ENCODE measurements around the gene USP21. TPM values are rescaled to one million over a fixed set of nuclear protein-coding genes. Genes with fewer than 3 reads are reported as not detected.

USP21 gene
- total RNA-seq, 1 donor from 2014 or later, result 38.1 TPM

DNA sequence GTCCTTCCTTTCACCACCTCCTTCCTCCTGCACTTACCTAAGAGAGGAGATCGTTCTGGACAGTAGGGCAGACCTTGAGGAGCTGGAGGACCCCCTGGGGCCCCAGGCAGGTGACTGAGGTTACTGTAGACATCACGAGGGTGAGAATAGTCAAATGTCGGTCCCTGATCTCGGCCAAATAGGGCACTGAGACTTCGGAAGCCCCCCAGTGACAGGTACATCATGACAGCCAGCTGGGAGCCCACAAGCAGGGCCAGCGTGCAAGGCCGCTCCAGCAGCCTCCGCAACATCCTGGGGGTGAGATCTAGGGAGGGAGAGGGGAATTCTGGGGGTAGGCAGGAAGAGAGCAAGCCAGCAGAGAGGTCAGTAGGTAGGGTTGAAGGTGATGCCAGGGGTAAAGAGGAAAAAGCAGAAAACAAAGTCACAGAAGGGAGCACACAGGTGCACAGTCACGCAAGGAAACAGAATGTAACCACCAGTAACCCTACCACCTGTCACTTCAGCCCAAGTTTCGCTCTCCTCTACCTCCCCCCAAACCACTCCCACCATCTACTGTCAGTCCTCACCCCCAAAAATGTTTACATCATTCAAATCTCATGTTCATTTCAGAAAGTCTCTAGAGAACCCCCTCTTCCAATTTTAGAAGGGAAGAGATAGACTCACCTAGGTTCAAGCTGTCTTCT is 16.6 kb downstream of the USP21 start:
- Mint-ChIP-seq H3K27ac (peak overlapping the region; percentile 99), H3K36me3 (ENCODE audit: low read depth) (peaks cover 57% of the 10 kb centered on the region), H3K9me3 (no peaks in the 10 kb centered on the region), H3K4me3 (peak overlapping the region; percentile 99), H3K27me3 (no peaks in the 10 kb centered on the region), H3K4me1 (peaks cover 53% of the 10 kb centered on the region)
- ATAC-seq (ENCODE audit: low read depth), result no peak
- ChIA-PET POLR2A (interaction anchor here (1.0 to 4.3 kb wide), 10 partner anchors 10 to 469 kb away, joined by 3 to 42 read pairs (median 6); partner anchors contain the start of genes DEDD, NDUFS2, PPOX and UFC1), CTCF (interaction anchor here (0.8 to 2.8 kb wide), 3 partner anchors 10 to 206 kb away, joined by 3 to 18 read pairs (median 7); partner anchors contain the start of gene PPOX)
- DNase-seq, result no peak
- TF ChIP-seq, protein P1, sequence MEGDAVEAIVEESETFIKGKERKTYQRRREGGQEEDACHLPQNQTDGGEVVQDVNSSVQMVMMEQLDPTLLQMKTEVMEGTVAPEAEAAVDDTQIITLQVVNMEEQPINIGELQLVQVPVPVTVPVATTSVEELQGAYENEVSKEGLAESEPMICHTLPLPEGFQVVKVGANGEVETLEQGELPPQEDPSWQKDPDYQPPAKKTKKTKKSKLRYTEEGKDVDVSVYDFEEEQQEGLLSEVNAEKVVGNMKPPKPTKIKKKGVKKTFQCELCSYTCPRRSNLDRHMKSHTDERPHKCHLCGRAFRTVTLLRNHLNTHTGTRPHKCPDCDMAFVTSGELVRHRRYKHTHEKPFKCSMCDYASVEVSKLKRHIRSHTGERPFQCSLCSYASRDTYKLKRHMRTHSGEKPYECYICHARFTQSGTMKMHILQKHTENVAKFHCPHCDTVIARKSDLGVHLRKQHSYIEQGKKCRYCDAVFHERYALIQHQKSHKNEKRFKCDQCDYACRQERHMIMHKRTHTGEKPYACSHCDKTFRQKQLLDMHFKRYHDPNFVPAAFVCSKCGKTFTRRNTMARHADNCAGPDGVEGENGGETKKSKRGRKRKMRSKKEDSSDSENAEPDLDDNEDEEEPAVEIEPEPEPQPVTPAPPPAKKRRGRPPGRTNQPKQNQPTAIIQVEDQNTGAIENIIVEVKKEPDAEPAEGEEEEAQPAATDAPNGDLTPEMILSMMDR (IDR thresholded peaks at IDR 0.05), result no peak
- intact Hi-C loops (cut with micrococcal nuclease), result no loop called here

DNA sequence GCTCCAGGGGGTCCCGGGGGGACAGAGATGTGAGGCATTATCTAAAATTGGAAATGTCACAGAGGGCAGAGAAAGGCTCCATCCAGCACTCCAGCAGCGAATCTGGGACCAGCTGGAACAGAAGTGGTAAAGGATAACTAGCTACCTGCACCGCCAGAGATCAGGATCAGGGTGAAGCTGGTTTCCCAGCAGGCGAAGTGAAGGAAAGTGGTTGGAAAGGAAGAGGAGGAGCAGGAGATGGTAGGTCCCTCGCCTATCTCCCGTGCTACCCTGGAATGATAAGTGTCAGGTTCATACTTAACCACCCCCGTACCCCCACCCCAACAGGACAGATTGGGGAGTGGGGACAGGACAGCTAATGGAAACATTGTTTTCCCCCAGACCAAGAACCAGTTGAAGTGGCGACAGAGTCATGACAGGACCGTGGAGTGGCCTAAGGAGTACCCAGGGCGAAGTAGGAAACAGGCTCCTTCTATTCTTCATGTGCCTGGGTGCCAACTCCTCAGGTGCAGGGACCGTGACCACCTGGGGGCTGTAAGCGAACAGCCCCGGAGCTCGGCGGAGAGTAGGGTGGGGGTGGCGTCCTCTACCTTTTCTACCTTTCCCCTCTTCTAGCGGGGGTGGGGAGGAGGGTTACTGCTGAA is 17.3 kb downstream of the USP21 start:
- no peak for ATAC-seq (ENCODE audit: low read depth)

DNA sequence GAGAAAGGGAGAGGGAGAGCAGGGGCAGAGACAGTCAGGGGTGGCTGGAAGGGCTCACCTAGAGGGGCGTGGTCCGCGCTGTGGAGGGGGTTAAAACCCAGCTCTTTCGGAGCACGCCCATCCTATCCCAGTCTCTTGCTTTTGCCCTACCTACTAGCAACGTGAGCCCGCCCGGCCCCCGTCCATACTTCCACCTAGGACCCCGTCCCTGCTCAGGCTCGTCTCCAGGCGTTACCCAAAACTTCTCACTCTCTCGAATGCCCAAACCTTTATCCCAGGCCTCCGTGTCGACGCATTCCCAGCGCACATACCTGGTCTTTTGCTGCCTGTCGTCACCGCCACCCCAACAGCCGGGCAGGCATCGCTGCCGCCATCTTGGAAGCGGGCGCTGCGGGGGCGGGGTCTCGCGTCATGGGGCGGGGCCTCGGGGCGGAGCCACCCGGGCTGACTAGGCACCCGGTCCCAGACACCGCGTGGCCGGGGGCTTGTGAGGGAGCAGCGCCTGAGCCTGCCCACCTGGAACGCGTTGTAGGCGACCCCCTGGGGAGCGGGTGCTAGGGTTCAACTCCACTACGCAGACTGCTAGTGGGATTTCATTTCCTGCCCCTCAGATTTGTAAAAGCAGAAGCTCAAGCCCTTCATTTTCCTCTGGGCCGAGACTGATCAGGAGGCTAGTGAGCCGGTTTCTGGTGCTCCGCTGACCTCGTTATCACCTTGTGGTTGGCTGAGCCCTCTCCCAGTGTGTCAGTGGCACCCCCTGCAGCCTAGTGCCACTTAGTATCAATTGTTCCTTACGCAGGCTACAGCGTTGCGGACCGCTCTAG is 18.0 kb downstream of the USP21 start, which contains the start of gene B4GALT3:
TSS of gene B4GALT3 (minus strand) at position 396 of the 824 bp plus-strand sequence. CDS start 1,447 bp downstream, outside the sequence.
- TF ChIP-seq, protein P1 (IDR thresholded peaks at IDR 0.05), result no peak
- peak within 1 kb of the TSS; percentile 99 for H3K4me3 Mint-ChIP-seq
- peak within 1 kb of the TSS; percentile 99 for H3K27ac Mint-ChIP-seq
- H3K9me3 Mint-ChIP-seq, result no peaks in the 10 kb centered on the region
- peaks cover 64% of the 10 kb centered on the region for H3K4me1 Mint-ChIP-seq
- intact Hi-C loops (cut with micrococcal nuclease), result loop anchor here (1.0 kb wide), 5 partner anchors 8 to 48 kb away; partner anchors contain the start of genes DEDD and PPOX
- POLR2A ChIA-PET, result interaction anchor here (0.6 to 4.3 kb wide), 21 partner anchors 9 to 470 kb away, joined by 3 to 42 read pairs (median 5); partner anchors contain the start of genes DEDD, F11R, NDUFS2 and PPOX
- H3K27me3 Mint-ChIP-seq, result no peaks in the 10 kb centered on the region
- ATAC-seq (ENCODE audit: low read depth) (peak; percentile 90), DNase-seq (peak; percentile 99)
- peaks cover 42% of the 10 kb centered on the region for H3K36me3 Mint-ChIP-seq (ENCODE audit: low read depth)
- CTCF ChIA-PET, result interaction anchor here (0.6 to 2.8 kb wide), 6 partner anchors 9 to 205 kb away, joined by 3 to 18 read pairs (median 4); partner anchors contain the start of gene PPOX

More for the DNA sequence above, 17.3 kb downstream of the USP21 start:
- Mint-ChIP-seq H3K4me1 (peaks cover 57% of the 10 kb centered on the region), H3K27me3 (no peaks in the 10 kb centered on the region), H3K9me3 (no peaks in the 10 kb centered on the region), H3K27ac (peak overlapping the region; percentile 99), H3K36me3 (ENCODE audit: low read depth) (peaks cover 50% of the 10 kb centered on the region), H3K4me3 (peak overlapping the region; percentile 99)
- intact Hi-C loops (cut with micrococcal nuclease), result loop anchor here (1.0 kb wide), 5 partner anchors 9 to 49 kb away; partner anchors contain the start of genes DEDD and PPOX
- POLR2A ChIA-PET, result interaction anchor here (0.6 to 4.3 kb wide), 15 partner anchors 10 to 469 kb away, joined by 3 to 42 read pairs (median 6); partner anchors contain the start of genes DEDD, NDUFS2, PPOX and TOMM40L
- CTCF ChIA-PET, result interaction anchor here (0.8 to 2.8 kb wide), 3 partner anchors 11 to 205 kb away, joined by 3 to 18 read pairs (median 7); partner anchors contain the start of gene PPOX
- TF ChIP-seq, protein P1 (IDR thresholded peaks at IDR 0.05), result no peak
- no peak for DNase-seq

- Mint-ChIP-seq H3K27me3 (no peaks in the 10 kb centered on the region), H3K9me3 (no peaks in the 10 kb centered on the region), H3K27ac (peak overlapping the region; percentile 99), H3K36me3 (ENCODE audit: low read depth) (peaks cover 37% of the 10 kb centered on the region), H3K4me1 (peaks cover 67% of the 10 kb centered on the region), H3K4me3 (peak overlapping the region; percentile 99)
- intact Hi-C loops (cut with micrococcal nuclease), result loop anchor here (1.0 kb wide), 5 partner anchors 7 to 47 kb away; partner anchors contain the start of genes DEDD and PPOX
- TF ChIP-seq, protein P1 (IDR thresholded peaks at IDR 0.05), result no peak
- CTCF ChIA-PET, result interaction anchor here (1.0 to 2.8 kb wide), 3 partner anchors 8 to 181 kb away, joined by 3 to 18 read pairs (median 4); partner anchors contain the start of gene PPOX
- ATAC-seq (ENCODE audit: low read depth) (no peak), DNase-seq (no peak)
- POLR2A ChIA-PET, result interaction anchor here (0.6 to 4.3 kb wide), 16 partner anchors 8 to 222 kb away, joined by 3 to 42 read pairs (median 6); partner anchors contain the start of genes DEDD, F11R, NDUFS2 and PPOX
Measured at GRCh38 chr1:161177936-161178244, 18.6 kb downstream of the USP21 start.

Measured in activated B cell treated with CpG ODN at 0.5 μM for 24 hours (primary cell).